Measurements from ENCODE around the gene C1orf74. TPM values are rescaled to one million over a fixed set of nuclear protein-coding genes. Genes with fewer than 3 reads are reported as not detected.

Gene C1orf74
- total RNA-seq, 2 experiments from 2014 or later: 2.8 to 3.0 TPM

DNA sequence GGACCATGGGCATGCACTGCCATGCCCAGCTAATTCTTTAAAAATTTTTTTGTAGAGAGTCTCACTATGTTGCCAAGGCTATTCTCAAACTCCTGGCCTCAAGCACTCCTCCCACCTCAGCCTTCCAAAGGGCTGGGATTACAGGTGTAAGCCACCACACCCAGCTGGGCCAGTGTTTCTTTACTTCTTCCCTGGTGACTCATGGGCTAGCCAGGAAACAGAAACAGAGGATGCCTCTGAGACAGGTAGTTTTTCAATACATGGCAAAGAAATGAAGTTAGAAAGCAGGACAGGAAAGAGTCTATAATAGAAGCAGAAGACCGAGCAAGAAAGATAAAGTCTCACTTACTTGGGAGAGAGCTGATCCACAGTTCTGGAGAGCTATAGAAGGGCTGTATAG lies 7.6 kb upstream of the C1orf74 start:
- CTCF ChIA-PET: interaction anchor here (1.4 to 3.8 kb wide), 2 partner anchors 31 to 44 kb away, joined by 3 to 23 read pairs; no protein-coding TSS in a partner anchor
- H3K4me3 Mint-ChIP-seq: no peak overlapping the region
- TF ChIP-seq CTCF (IDR thresholded peaks at IDR 0.05): no peak
- H3K9me3 Mint-ChIP-seq: peaks cover 1% of the 10 kb centered on the region
- ATAC-seq (no peak), DNase-seq (no peak)
- no peak overlapping the region for H3K27ac Mint-ChIP-seq
- intact Hi-C loops (cut with micrococcal nuclease): no loop called here
- no peaks in the 10 kb centered on the region for H3K36me3 Mint-ChIP-seq (ENCODE audit: low read depth)
- H3K27me3 Mint-ChIP-seq: peaks cover 6% of the 10 kb centered on the region
- H3K4me1 Mint-ChIP-seq (ENCODE audit: low read depth): peaks cover 2% of the 10 kb centered on the region
- POLR2A ChIA-PET: interaction anchor here (0.6 to 1.1 kb wide), 2 partner anchors 17 to 22 kb away, joined by 3 read pairs; no protein-coding TSS in a partner anchor

GRCh38 chr1:209790286-209791193 lies 6.2 kb upstream of the C1orf74 start:
- ATAC-seq: no peak
- Mint-ChIP-seq H3K4me1 (ENCODE audit: low read depth) (peaks cover 3% of the 10 kb centered on the region), H3K27ac (no peak overlapping the region), H3K27me3 (peaks cover 6% of the 10 kb centered on the region), H3K4me3 (no peak overlapping the region), H3K36me3 (ENCODE audit: low read depth) (no peaks in the 10 kb centered on the region), H3K9me3 (peaks cover 1% of the 10 kb centered on the region)
- DNase-seq: no peak
- ChIA-PET POLR2A (no interaction called here), CTCF (interaction anchor here (0.6 to 3.8 kb wide), 4 partner anchors 27 to 42 kb away, joined by 3 to 23 read pairs (median 3); no protein-coding TSS in a partner anchor)
- intact Hi-C loops (cut with micrococcal nuclease): no loop called here
- no peak for TF ChIP-seq CTCF (IDR thresholded peaks at IDR 0.05)

DNA sequence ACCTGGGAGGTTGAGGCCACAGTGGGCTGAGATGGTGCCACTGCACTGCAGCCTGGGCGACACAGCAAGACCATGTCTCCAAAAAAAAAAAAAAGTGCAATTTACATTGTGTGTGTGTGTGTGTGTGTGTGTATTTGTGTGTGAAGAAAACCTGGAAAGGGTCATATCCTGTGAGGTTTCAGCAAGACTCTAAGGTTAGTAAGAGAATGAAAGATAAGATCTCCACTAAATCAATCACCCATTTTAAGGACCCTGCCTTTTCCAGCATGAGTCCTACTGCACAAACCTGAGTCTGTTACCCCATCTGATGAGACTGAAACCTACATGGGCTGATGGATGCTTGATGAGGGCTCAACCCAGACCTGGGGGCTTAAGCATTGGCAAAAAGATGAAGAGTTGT lies 4.9 kb upstream of the C1orf74 start:
- Mint-ChIP-seq H3K27me3 (peaks cover 4% of the 10 kb centered on the region), H3K4me3 (no peak overlapping the region), H3K9me3 (peaks cover 1% of the 10 kb centered on the region), H3K36me3 (ENCODE audit: low read depth) (peaks cover 9% of the 10 kb centered on the region), H3K4me1 (ENCODE audit: low read depth) (peaks cover 12% of the 10 kb centered on the region), H3K27ac (no peak overlapping the region)
- no peak for ATAC-seq
- no peak for TF ChIP-seq CTCF (IDR thresholded peaks at IDR 0.05)
- intact Hi-C loops (cut with micrococcal nuclease): no loop called here
- DNase-seq: no peak
- POLR2A ChIA-PET: no interaction called here
- CTCF ChIA-PET: no interaction called here

DNA sequence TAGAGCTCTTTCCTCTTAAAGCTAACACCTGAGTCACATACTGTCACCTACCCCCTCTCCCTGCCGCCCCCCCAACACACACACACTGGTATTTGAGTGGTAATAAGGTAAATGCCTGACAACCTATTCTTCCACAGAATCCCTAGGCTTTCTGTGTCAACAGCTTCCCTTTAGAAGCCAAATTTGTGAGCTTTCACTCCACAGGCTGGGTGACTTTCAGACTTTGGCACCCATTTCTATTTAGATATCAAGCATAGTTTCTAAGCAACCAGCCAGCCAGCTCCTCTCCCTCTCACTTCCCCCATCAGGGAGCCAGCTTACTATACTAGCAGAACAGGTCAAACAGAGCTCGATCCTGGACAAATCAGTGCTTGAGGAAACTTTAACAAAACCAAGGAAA lies 3.2 kb upstream of the C1orf74 start:
- Mint-ChIP-seq H3K4me1 (ENCODE audit: low read depth) (peaks cover 27% of the 10 kb centered on the region), H3K27ac (no peak overlapping the region), H3K36me3 (ENCODE audit: low read depth) (peaks cover 23% of the 10 kb centered on the region), H3K9me3 (no peaks in the 10 kb centered on the region), H3K4me3 (no peak overlapping the region), H3K27me3 (no peaks in the 10 kb centered on the region)
- POLR2A ChIA-PET: interaction anchor here (1.3 to 2.2 kb wide), 3 partner anchors 13 to 24 kb away, joined by 4 to 17 read pairs (median 4); no protein-coding TSS in a partner anchor
- DNase-seq (no peak), ATAC-seq (no peak)
- CTCF ChIA-PET: interaction anchor here (0.7 to 6.0 kb wide), 7 partner anchors 10 to 468 kb away, joined by 3 to 45 read pairs (median 3); partner anchors contain the start of gene UTP25
- no peak for TF ChIP-seq CTCF (IDR thresholded peaks at IDR 0.05)
- intact Hi-C loops (cut with micrococcal nuclease): no loop called here

GRCh38 chr1:209786146-209786545 lies 1.8 kb upstream of the C1orf74 start:
- Mint-ChIP-seq H3K36me3 (ENCODE audit: low read depth) (peaks cover 34% of the 10 kb centered on the region), H3K4me1 (ENCODE audit: low read depth) (peaks cover 31% of the 10 kb centered on the region), H3K9me3 (no peaks in the 10 kb centered on the region), H3K27ac (no peak overlapping the region), H3K4me3 (no peak overlapping the region), H3K27me3 (no peaks in the 10 kb centered on the region)
- intact Hi-C loops (cut with micrococcal nuclease): no loop called here
- ChIA-PET POLR2A (interaction anchor here (0.9 to 4.1 kb wide), 4 partner anchors 12 to 35 kb away, joined by 3 to 40 read pairs (median 11); no protein-coding TSS in a partner anchor), CTCF (interaction anchor here (0.9 to 6.0 kb wide), 3 partner anchors 11 to 37 kb away, joined by 3 to 45 read pairs (median 3); no protein-coding TSS in a partner anchor)
- no peak for ATAC-seq
- TF ChIP-seq CTCF (IDR thresholded peaks at IDR 0.05): no peak
- no peak for DNase-seq
